Gastroesophageal sphincter (tissue), 4 donors: Measurements from ENCODE around the gene CCDC92. TPM values are rescaled to one million over a fixed set of nuclear protein-coding genes. Genes with fewer than 3 reads are reported as not detected.

ENCODE experiments used
- ATAC-seq: fragments of 150-250 bp; one replicate; pipeline ENCODE4 v1.9.1; 2016; ENCODE audit warnings: mild to moderate bottlenecking, moderate library complexity
- H3K27ac ChIP-seq, 4 donors: fragments of 200-600 bp; sonication (generic) in 3 of 4; 1 replicate in 3 of 4; 2 replicates in 1 of 4; pipeline ENCODE4 v1.5.1; 2016 to 2019
- H3K27me3 ChIP-seq: fragments of 200-600 bp; sonication (generic); one replicate; pipeline ENCODE4 v1.5.1; 2019
- H3K36me3 ChIP-seq, 2 donors: fragments of 200-600 bp; sonication (generic); one replicate each; pipeline ENCODE4 v1.5.1; 2019; ENCODE audit warnings: control low read depth in 1 of 2
- H3K4me1 ChIP-seq, 3 donors: fragments of 200-600 bp; sonication (generic); 1 replicate in 2 of 3; 2 replicates in 1 of 3; pipeline ENCODE4 v1.5.1; 2016 to 2019; ENCODE audit warnings: control low read depth in 2 of 3
- H3K4me3 ChIP-seq, 2 donors: fragments of 200-600 bp; sonication (generic); one replicate each; pipeline ENCODE4 v1.5.1; 2019; ENCODE audit warnings: mild to moderate bottlenecking in 1 of 2, moderate library complexity in 1 of 2
- H3K9me3 ChIP-seq, 3 donors: fragments of 200-600 bp; sonication (generic); one replicate each; pipeline ENCODE4 v1.5.1; 2017 to 2019; ENCODE audit warnings: control low read depth in 2 of 3
- CTCF ChIP-seq, 4 experiments: fragments of 200-600 bp in 2 of 4; fragments of 450-650 bp in 2 of 4; sonication (generic) in 1 of 4; IDR thresholded peaks; one replicate each; pipeline ENCODE4 v1.5.1; 2017 to 2019; ENCODE audit warnings: antibody characterized with exemption in 4 of 4, mild to moderate bottlenecking in 2 of 4, moderate library complexity in 2 of 4
- EP300 ChIP-seq: sonication (generic); formaldehyde crosslinking; IDR thresholded peaks from one replicate; pipeline ENCODE4 v1.6.1; 2017; ENCODE audit warnings: antibody characterized with exemption, mild to moderate bottlenecking
- POLR2A ChIP-seq, 2 donors: fragments of 450-650 bp; IDR thresholded peaks; one replicate each; pipeline ENCODE4 v1.6.1; 2017; ENCODE audit warnings: antibody characterized with exemption in 2 of 2, mild to moderate bottlenecking in 2 of 2, moderate library complexity in 1 of 2
- POLR2AphosphoS5 ChIP-seq: sonication (generic); formaldehyde crosslinking; IDR thresholded peaks from one replicate; pipeline ENCODE4 v1.6.1; 2017; ENCODE audit warnings: antibody characterized with exemption
- WGBS, 2 donors: methylation state at CpG; one replicate each; pipeline ENCODE4 v1.1.5; 2018; ENCODE audit warnings: low coverage in 1 of 2; 5-methylcytosine and 5-hydroxymethylcytosine counted together
- total RNA-seq, 4 donors: library from RNA; depleted of rRNA; stranded (reverse); fragments of >200 nt; gene quantifications; one replicate each; pipeline ENCODE4 v1.1.0, GENCODE V29; 2016

The CCDC92 gene
- total RNA-seq, 4 donors from 2014 or later = 26.2 to 74.3 (median 34.2) TPM

- Histone ChIP-seq H3K27me3 (peaks cover 44% of the 10 kb centered on the region), H3K36me3 (no peaks in the 10 kb centered on the region), H3K27ac (no peak overlapping the region), H3K4me1 (no peaks in the 10 kb centered on the region), H3K9me3 (no peaks in the 10 kb centered on the region), H3K4me3 (no peak overlapping the region)
- ATAC-seq = no peak
- TF ChIP-seq EP300 = no peak
- WGBS, 2 donors = 73 to 79% methylated on average over 2 to 4 of the region's 5 CpGs
These were observed 75.4 kb downstream of the CCDC92 start for GRCh38 chr12:123897221-123897620.

- Histone ChIP-seq H3K27me3 (peaks cover 40% of the 10 kb centered on the region), H3K4me1 (no peaks in the 10 kb centered on the region), H3K4me3 (no peak overlapping the region), H3K9me3 (no peaks in the 10 kb centered on the region), H3K36me3 (no peaks in the 10 kb centered on the region), H3K27ac (no peak overlapping the region)
- ATAC-seq = no peak
- 55 to 62% methylated on average over 8 of the region's 8 CpGs for WGBS, 2 donors
- TF ChIP-seq EP300 = no peak
- no peak for TF ChIP-seq CTCF (IDR thresholded peaks at IDR 0.05)
- TF ChIP-seq POLR2AphosphoS5 = no peak
- no peak for TF ChIP-seq POLR2A (IDR thresholded peaks at IDR 0.05)
These were observed 75.9 kb downstream of the CCDC92 start for GRCh38 chr12:123896767-123897166.

- Histone ChIP-seq H3K36me3 (no peaks in the 10 kb centered on the region), H3K27me3 (peaks cover 33% of the 10 kb centered on the region), H3K9me3 (no peaks in the 10 kb centered on the region), H3K4me3 (no peak overlapping the region), H3K4me1 (no peaks in the 10 kb centered on the region), H3K27ac (no peak overlapping the region)
- TF ChIP-seq POLR2AphosphoS5 (no peak), CTCF (IDR thresholded peaks at IDR 0.05) (no peak), POLR2A (IDR thresholded peaks at IDR 0.05) (no peak), EP300 (no peak)
- 73% methylated on average over 4 to 8 of the region's 8 CpGs for WGBS, 2 donors
- ATAC-seq = no peak
These were observed 77.2 kb downstream of the CCDC92 start for GRCh38 chr12:123895451-123895850.

- Histone ChIP-seq H3K4me3 (no peak overlapping the region), H3K9me3 (no peaks in the 10 kb centered on the region), H3K27ac (no peak overlapping the region), H3K4me1 (no peaks in the 10 kb centered on the region), H3K27me3 (peaks cover 33% of the 10 kb centered on the region), H3K36me3 (no peaks in the 10 kb centered on the region)
- ATAC-seq = no peak
- WGBS, 2 donors = 70 to 80% methylated on average over 4 of the region's 4 CpGs
- TF ChIP-seq CTCF (IDR thresholded peaks at IDR 0.05) (no peak), EP300 (no peak), POLR2A (IDR thresholded peaks at IDR 0.05) (no peak), POLR2AphosphoS5 (no peak)
These were observed 77.7 kb downstream of the CCDC92 start for GRCh38 chr12:123894823-123895345.

GRCh38 chr12:123893276-123893675 lies 79.4 kb downstream of the CCDC92 start:
- TF ChIP-seq POLR2AphosphoS5 (no peak), CTCF (IDR thresholded peaks at IDR 0.05) (no peak), EP300 (no peak), POLR2A (IDR thresholded peaks at IDR 0.05) (no peak)
- Histone ChIP-seq H3K4me3 (no peak overlapping the region), H3K36me3 (no peaks in the 10 kb centered on the region), H3K9me3 (no peaks in the 10 kb centered on the region), H3K4me1 (no peaks in the 10 kb centered on the region), H3K27me3 (peaks cover 30% of the 10 kb centered on the region), H3K27ac (no peak overlapping the region)
- ATAC-seq = no peak
- 57% methylated on average over 3 of the region's 9 CpGs; no CpG with 5 or more reads in 1 of the 2 donors for WGBS, 2 donors
